SU-DHL-6 (cell line): ENCODE results near the gene CCDC7.

Experiments used
- EZH2phosphoT487 ChIP-seq: fragments of 200-600 bp; sonication (generic), shearing (Covaris generic); conservative IDR thresholded peaks from 2 replicates; pipeline ENCODE4 v1.6.1; 2018; ENCODE audit warnings: mild to moderate bottlenecking, antibody characterized with exemption, low read length, moderate library complexity, mixed read lengths
- TF ChIP-seq, protein P1 (sequence below): fragments of 200-600 bp; sonication (generic); IDR thresholded peaks from one replicate; pipeline ENCODE4 v1.5.1; 2017; ENCODE audit warnings: antibody characterized with exemption, mild to moderate bottlenecking, low read length, moderate library complexity; ENCODE audit not compliant: insufficient read depth, poor library complexity, severe bottlenecking

DNA sequence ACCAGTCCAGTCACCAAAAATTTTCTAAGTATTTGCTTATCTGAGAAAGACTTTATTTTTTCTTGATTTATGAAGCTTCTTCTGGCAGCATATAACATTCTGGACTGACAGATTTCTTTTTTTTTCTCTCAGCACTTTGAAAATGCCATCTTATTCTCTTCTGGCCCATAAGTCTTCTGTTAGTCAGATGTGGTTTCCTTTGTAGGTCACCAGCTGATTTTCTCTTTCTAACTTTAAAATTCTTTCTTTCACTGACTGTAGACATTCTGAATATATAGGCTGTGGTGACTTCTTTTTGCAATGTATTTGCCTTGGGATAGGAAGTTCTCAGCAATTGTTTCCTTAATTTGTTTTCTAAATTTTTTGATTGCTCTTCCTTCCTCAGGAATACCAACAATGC lies 172.5 kb downstream of the CCDC7 start:
- TF ChIP-seq, protein P1, sequence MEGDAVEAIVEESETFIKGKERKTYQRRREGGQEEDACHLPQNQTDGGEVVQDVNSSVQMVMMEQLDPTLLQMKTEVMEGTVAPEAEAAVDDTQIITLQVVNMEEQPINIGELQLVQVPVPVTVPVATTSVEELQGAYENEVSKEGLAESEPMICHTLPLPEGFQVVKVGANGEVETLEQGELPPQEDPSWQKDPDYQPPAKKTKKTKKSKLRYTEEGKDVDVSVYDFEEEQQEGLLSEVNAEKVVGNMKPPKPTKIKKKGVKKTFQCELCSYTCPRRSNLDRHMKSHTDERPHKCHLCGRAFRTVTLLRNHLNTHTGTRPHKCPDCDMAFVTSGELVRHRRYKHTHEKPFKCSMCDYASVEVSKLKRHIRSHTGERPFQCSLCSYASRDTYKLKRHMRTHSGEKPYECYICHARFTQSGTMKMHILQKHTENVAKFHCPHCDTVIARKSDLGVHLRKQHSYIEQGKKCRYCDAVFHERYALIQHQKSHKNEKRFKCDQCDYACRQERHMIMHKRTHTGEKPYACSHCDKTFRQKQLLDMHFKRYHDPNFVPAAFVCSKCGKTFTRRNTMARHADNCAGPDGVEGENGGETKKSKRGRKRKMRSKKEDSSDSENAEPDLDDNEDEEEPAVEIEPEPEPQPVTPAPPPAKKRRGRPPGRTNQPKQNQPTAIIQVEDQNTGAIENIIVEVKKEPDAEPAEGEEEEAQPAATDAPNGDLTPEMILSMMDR, result no peak
- no peak for TF ChIP-seq EZH2phosphoT487
